SK-N-SH (cell line): ENCODE data around the gene ABCB7. TPM values are rescaled to one million over a fixed set of nuclear protein-coding genes. Genes with fewer than 3 reads are reported as not detected.

Experiments used
- CTCF ChIA-PET: fragments of 300-600, 350-600 bp; formaldehyde crosslinking; extraction: SDS; loops from one replicate; lab custom pipeline; 2021; lab: Yijun Ruan, JAX
- POLR2A ChIA-PET: fragments of 350-600 bp; sonication (Branson Sonifier 250); formaldehyde crosslinking; extraction: SDS; loops from one replicate; lab custom pipeline; 2020; ENCODE audit warnings: antibody characterized with exemption, inconsistent platforms; lab: Yijun Ruan, JAX
- DNase-seq: peaks from one replicate; pipeline ENCODE4 v3.0.0; 2012
- H2AFZ ChIP-seq: fragments of 200-600 bp; sonication (generic); 2 replicates; pipeline ENCODE4 v1.8.1; 2016; ENCODE audit warnings: antibody characterized with exemption, mild to moderate bottlenecking, low read depth
- H3F3A ChIP-seq: fragments of 200-600 bp; sonication (generic); replicated peaks from 2 replicates; pipeline ENCODE3; 2016; ENCODE audit warnings: antibody characterized with exemption, mild to moderate bottlenecking; ENCODE audit not compliant: insufficient read depth
- H3K27ac ChIP-seq, 2 experiments: fragments of 200-500 bp in 1 of 2; fragments of 200-600 bp in 1 of 2; sonication (Bioruptor generic) in 1 of 2; sonication (generic), shearing (Covaris generic) in 1 of 2; 2 replicates each; pipeline versions ENCODE4 v1.5.1 to v1.6.1; 2014 to 2016; ENCODE audit warnings: low read depth in 2 of 2, inconsistent platforms in 1 of 2, low read length in 1 of 2, mild to moderate bottlenecking in 1 of 2, mixed read lengths in 1 of 2
- H3K27me3 ChIP-seq: fragments of 200-600 bp; sonication (generic), shearing (Covaris generic); 2 replicates; pipeline ENCODE4 v1.6.1; 2016; ENCODE audit warnings: mixed run types; ENCODE audit not compliant: insufficient read depth
- H3K36me3 ChIP-seq, 2 experiments: fragments of 200-500 bp in 1 of 2; fragments of 200-600 bp in 1 of 2; sonication (Bioruptor generic) in 1 of 2; sonication (generic) in 1 of 2; replicated peaks in 1 of 2; 2 replicates each; pipeline versions ENCODE3 to v1.5.1; 2014 to 2016; ENCODE audit warnings: low read length in 1 of 2, mild to moderate bottlenecking in 1 of 2; ENCODE audit not compliant: insufficient read depth in 2 of 2, control insufficient read depth in 1 of 2
- H3K4me1 ChIP-seq, 2 experiments: fragments of 200-500 bp in 1 of 2; fragments of 200-600 bp in 1 of 2; sonication (Bioruptor generic) in 1 of 2; sonication (generic), shearing (Covaris generic) in 1 of 2; 2 replicates each; pipeline versions ENCODE4 v1.5.1 to v1.6.1; 2014 to 2016; ENCODE audit warnings: low read depth in 1 of 2, low read length in 1 of 2, mixed run types in 1 of 2; ENCODE audit not compliant: insufficient read depth in 2 of 2, control insufficient read depth in 1 of 2
- H3K4me2 ChIP-seq: fragments of 200-600 bp; sonication (generic), shearing (Covaris generic); 2 replicates; pipeline ENCODE4 v1.6.1; 2017; ENCODE audit warnings: mixed run types
- H3K4me3 ChIP-seq, 2 experiments: fragments of 200-500 bp in 1 of 2; fragments of 200-600 bp in 1 of 2; sonication (Bioruptor generic) in 1 of 2; sonication (generic), shearing (Covaris generic) in 1 of 2; 2 replicates each; pipeline versions ENCODE4 v1.5.1 to v1.8.1; 2014 to 2016; ENCODE audit warnings: low read depth in 2 of 2, inconsistent platforms in 1 of 2, low read length in 1 of 2, mild to moderate bottlenecking in 1 of 2, mixed read lengths in 1 of 2, moderate library complexity in 1 of 2
- H3K79me2 ChIP-seq: fragments of 200-600 bp; sonication (generic); 2 replicates; pipeline ENCODE4 v1.8.1; 2017; ENCODE audit warnings: mild to moderate bottlenecking; ENCODE audit not compliant: insufficient read depth
- H3K9ac ChIP-seq: fragments of 200-600 bp; sonication (generic); 2 replicates; pipeline ENCODE4 v1.6.1; 2017; ENCODE audit warnings: mixed run types
- H3K9me2 ChIP-seq: fragments of 200-600 bp; sonication (generic); 2 replicates; pipeline ENCODE4 v1.6.1; 2017; ENCODE audit warnings: mixed run types
- H3K9me3 ChIP-seq: fragments of 200-600 bp; sonication (generic); 2 replicates; pipeline ENCODE4 v1.6.1; 2017; ENCODE audit warnings: mixed run types, mild to moderate bottlenecking, moderate library complexity
- H4K20me1 ChIP-seq: fragments of 200-600 bp; sonication (generic); 2 replicates; pipeline ENCODE4 v1.6.1; 2017; ENCODE audit warnings: mild to moderate bottlenecking, mixed run types; ENCODE audit not compliant: insufficient read depth
- CHD2 ChIP-seq: fragments of 150-350 bp; IDR thresholded peaks from 2 replicates; pipeline ENCODE4 v1.6.1; 2018; ENCODE audit warnings: low read length; ENCODE audit not compliant: partially characterized antibody
- EP300 ChIP-seq, 2 experiments: IDR thresholded peaks; 2 replicates each; pipeline versions ENCODE4 v1.4.0 to v1.6.1; 2012; ENCODE audit warnings: borderline replicate concordance in 1 of 2, low read depth in 1 of 2, low read length in 1 of 2
- EZH2phosphoT487 ChIP-seq: fragments of 200-600 bp; sonication (generic); IDR thresholded peaks from 2 replicates; pipeline ENCODE4 v1.6.1; 2017; ENCODE audit warnings: low read depth, mixed run types, mild to moderate bottlenecking, antibody characterized with exemption, moderate library complexity, borderline replicate concordance
- FOXM1 ChIP-seq: IDR thresholded peaks from 2 replicates; pipeline ENCODE4 v1.4.0; 2012; ENCODE audit warnings: low read depth, mild to moderate bottlenecking
- POLR2AphosphoS5 ChIP-seq: IDR thresholded peaks from 2 replicates; pipeline ENCODE4 v1.6.1; 2012; ENCODE audit warnings: low read depth, low read length
- RCOR1 ChIP-seq: fragments of 150-350 bp; IDR thresholded peaks from 2 replicates; pipeline ENCODE4 v1.6.1; 2017; ENCODE audit warnings: antibody characterized with exemption, low read length
- RXRA ChIP-seq: IDR thresholded peaks from 2 replicates; pipeline ENCODE4 v1.4.0; 2012; ENCODE audit warnings: low read depth, mild to moderate bottlenecking, borderline replicate concordance
- SIN3A ChIP-seq: IDR thresholded peaks from 2 replicates; pipeline ENCODE4 v1.6.1; 2012; ENCODE audit warnings: low read depth, mild to moderate bottlenecking, low read length, moderate library complexity, borderline replicate concordance
- WGBS: methylation state at CpG from one replicate; pipeline ENCODE4 v1.1.6; 2017; ENCODE audit warnings: low lambda C conversion rate; 5-methylcytosine and 5-hydroxymethylcytosine counted together
- polyA plus RNA-seq, 3 experiments: library from polyadenylated mRNA; depleted of rRNA; stranded (reverse); fragments of >200 nt; gene quantifications; 2 replicates each; pipeline ENCODE4 v1.2.3, GENCODE V29; 2012
- TF ChIP-seq, protein P1 (sequence below): IDR thresholded peaks from 2 replicates; pipeline ENCODE4; 2012
- TF ChIP-seq, protein P2 (sequence below): IDR thresholded peaks from 2 replicates; pipeline ENCODE4 v1.4.0; 2012; ENCODE audit warnings: low read depth, borderline replicate concordance
- TF ChIP-seq, protein P3 (sequence below): IDR thresholded peaks from 2 replicates; pipeline ENCODE4 v1.4.0; 2012; ENCODE audit warnings: low read depth
- TF ChIP-seq, protein P4 (sequence below): IDR thresholded peaks from 2 replicates; pipeline ENCODE4 v1.6.1; 2012; ENCODE audit warnings: mild to moderate bottlenecking, low read depth, low read length, moderate library complexity
- TF ChIP-seq, protein P5 (sequence below): fragments of 200-600 bp; sonication (generic); IDR thresholded peaks from 2 replicates; pipeline ENCODE4 v1.6.1; 2017; ENCODE audit warnings: antibody characterized with exemption, mild to moderate bottlenecking, moderate library complexity

The ABCB7 gene
- polyA plus RNA-seq, 1 of the 3 experiments (the other 2 are of a cell fraction) = 20.4 TPM

DNA sequence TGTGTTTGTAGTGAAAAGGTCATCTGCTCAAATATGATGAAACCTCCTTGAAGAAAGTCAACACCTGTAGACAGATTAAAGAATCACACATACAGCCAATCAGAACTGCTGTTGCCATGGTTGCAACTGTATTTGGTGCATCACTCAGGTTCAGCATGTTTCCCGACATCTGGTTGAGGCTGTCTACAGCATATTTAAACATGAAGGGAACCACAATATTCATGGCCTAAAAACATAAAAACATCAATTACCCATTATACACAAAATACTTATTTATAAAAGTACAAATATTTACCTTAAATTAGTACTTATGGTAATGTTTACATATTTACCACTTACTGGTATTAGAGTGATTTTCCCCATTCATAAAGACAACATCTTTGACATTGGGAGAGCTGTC, 79.7 kb downstream of the ABCB7 start:
- Histone ChIP-seq H3K4me1 (no peaks in the 10 kb centered on the region), H3K4me2 (no peak overlapping the region), H3K9ac (no peak overlapping the region), H3K27me3 (no peaks in the 10 kb centered on the region), H3K9me3 (no peaks in the 10 kb centered on the region), H3F3A (peaks cover 5% of the 10 kb centered on the region), H2AFZ (no peak overlapping the region), H3K36me3 (peaks cover 3 to 5% of the 10 kb centered on the region in 2 experiments), H4K20me1 (no peaks in the 10 kb centered on the region), H3K79me2 (no peaks in the 10 kb centered on the region; the same call in 1 of the 2 replicates), H3K27ac (no peak overlapping the region), H3K4me3 (no peak overlapping the region), H3K9me2 (no peaks in the 10 kb centered on the region)
- WGBS = 100% methylated on average over 1 of the region's 1 CpG
- TF ChIP-seq CHD2 = no peak
- ChIA-PET CTCF (no interaction called here), POLR2A (no interaction called here)
- no peak for DNase-seq

DNA sequence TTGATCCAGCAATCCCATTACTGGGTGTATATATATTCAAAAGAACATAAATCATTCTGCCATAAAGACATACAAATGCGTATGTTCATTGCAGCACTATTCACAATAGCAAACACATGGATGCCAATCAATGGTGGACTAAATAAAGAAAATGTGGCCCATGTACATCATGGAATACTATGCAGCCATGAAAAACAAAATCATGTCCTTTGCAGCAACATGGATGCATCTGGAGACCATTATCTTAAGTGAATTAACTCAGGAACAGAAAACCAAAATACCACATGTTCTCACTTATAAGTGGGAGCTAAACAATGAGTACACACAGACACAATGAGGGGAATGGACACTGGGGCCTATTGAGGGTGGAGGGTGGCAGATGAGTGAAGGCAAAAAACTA, 81.6 kb downstream of the ABCB7 start:
- no peak for DNase-seq
- peaks cover 3 to 8% of the 10 kb centered on the region in 2 experiments for H3K36me3 ChIP-seq
- no peak overlapping the region for H2AFZ ChIP-seq
- no peaks in the 10 kb centered on the region for H3K9me2 ChIP-seq
- H3K9ac ChIP-seq = no peak overlapping the region
- ChIA-PET POLR2A (no interaction called here), CTCF (no interaction called here)
- no peak overlapping the region for H3K4me2 ChIP-seq
- H3K79me2 ChIP-seq = no peaks in the 10 kb centered on the region
- H3F3A ChIP-seq = peaks cover 5% of the 10 kb centered on the region
- H4K20me1 ChIP-seq = no peaks in the 10 kb centered on the region
- no peak overlapping the region for H3K4me3 ChIP-seq
- H3K9me3 ChIP-seq = no peaks in the 10 kb centered on the region
- WGBS = 52% methylated on average over 1 of the region's 1 CpG
- TF ChIP-seq POLR2AphosphoS5 (no peak), RXRA (no peak), FOXM1 (no peak), RCOR1 (no peak), SIN3A (no peak)
- TF ChIP-seq, protein P1, sequence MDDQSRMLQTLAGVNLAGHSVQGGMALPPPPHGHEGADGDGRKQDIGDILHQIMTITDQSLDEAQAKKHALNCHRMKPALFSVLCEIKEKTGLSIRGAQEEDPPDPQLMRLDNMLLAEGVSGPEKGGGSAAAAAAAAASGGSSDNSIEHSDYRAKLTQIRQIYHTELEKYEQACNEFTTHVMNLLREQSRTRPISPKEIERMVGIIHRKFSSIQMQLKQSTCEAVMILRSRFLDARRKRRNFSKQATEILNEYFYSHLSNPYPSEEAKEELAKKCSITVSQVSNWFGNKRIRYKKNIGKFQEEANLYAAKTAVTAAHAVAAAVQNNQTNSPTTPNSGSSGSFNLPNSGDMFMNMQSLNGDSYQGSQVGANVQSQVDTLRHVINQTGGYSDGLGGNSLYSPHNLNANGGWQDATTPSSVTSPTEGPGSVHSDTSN = no peak
- TF ChIP-seq, protein P2, sequence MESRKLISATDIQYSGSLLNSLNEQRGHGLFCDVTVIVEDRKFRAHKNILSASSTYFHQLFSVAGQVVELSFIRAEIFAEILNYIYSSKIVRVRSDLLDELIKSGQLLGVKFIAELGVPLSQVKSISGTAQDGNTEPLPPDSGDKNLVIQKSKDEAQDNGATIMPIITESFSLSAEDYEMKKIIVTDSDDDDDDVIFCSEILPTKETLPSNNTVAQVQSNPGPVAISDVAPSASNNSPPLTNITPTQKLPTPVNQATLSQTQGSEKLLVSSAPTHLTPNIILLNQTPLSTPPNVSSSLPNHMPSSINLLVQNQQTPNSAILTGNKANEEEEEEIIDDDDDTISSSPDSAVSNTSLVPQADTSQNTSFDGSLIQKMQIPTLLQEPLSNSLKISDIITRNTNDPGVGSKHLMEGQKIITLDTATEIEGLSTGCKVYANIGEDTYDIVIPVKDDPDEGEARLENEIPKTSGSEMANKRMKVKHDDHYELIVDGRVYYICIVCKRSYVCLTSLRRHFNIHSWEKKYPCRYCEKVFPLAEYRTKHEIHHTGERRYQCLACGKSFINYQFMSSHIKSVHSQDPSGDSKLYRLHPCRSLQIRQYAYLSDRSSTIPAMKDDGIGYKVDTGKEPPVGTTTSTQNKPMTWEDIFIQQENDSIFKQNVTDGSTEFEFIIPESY = no peak
- TF ChIP-seq, protein P3, sequence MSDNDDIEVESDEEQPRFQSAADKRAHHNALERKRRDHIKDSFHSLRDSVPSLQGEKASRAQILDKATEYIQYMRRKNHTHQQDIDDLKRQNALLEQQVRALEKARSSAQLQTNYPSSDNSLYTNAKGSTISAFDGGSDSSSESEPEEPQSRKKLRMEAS = no peak
- no peaks in the 10 kb centered on the region for H3K27me3 ChIP-seq
- no peak overlapping the region for H3K27ac ChIP-seq
- no peaks in the 10 kb centered on the region for H3K4me1 ChIP-seq

DNA sequence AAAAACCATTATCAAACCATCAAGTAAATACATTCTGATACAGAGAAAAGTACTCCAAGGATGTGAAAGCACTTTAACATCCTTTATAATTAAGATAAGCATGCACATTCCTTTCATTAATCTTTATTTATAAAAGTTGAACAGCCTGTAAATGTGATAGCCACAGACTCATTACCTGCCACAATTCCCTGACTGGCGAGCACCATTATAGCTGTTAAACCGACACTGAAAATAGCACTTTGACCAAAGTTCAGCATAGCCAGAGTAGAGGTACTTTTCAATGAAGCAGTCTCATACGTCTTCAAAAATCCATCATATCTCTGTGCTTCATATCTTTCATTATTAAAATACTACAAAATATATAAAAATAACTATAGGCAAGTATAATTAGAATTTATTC, 84.7 kb downstream of the ABCB7 start:
- H3F3A ChIP-seq = peaks cover 5% of the 10 kb centered on the region
- no peaks in the 10 kb centered on the region for H3K9me2 ChIP-seq
- H3K9me3 ChIP-seq = no peaks in the 10 kb centered on the region
- no peak overlapping the region for H3K9ac ChIP-seq
- WGBS = 96% methylated on average over 3 of the region's 3 CpGs
- H3K4me3 ChIP-seq = no peak overlapping the region
- peaks cover 3 to 13% of the 10 kb centered on the region in 2 experiments for H3K36me3 ChIP-seq
- no peaks in the 10 kb centered on the region for H3K27me3 ChIP-seq
- DNase-seq = no peak
- H3K79me2 ChIP-seq = no peaks in the 10 kb centered on the region
- CTCF ChIA-PET = no interaction called here
- H4K20me1 ChIP-seq = no peaks in the 10 kb centered on the region
- no peaks in the 10 kb centered on the region for H3K4me1 ChIP-seq
- H3K27ac ChIP-seq = no peak overlapping the region
- H2AFZ ChIP-seq = no peak overlapping the region
- POLR2A ChIA-PET = no interaction called here
- no peak overlapping the region for H3K4me2 ChIP-seq
- no peak for TF ChIP-seq EZH2phosphoT487
- no peak for TF ChIP-seq POLR2AphosphoS5
- TF ChIP-seq EP300 (IDR thresholded peaks at IDR 0.05; ENCODE audit: borderline replicate concordance in 1 of 2, low read depth in 1 of 2, low read length in 1 of 2) = no peak
- TF ChIP-seq, protein P4, sequence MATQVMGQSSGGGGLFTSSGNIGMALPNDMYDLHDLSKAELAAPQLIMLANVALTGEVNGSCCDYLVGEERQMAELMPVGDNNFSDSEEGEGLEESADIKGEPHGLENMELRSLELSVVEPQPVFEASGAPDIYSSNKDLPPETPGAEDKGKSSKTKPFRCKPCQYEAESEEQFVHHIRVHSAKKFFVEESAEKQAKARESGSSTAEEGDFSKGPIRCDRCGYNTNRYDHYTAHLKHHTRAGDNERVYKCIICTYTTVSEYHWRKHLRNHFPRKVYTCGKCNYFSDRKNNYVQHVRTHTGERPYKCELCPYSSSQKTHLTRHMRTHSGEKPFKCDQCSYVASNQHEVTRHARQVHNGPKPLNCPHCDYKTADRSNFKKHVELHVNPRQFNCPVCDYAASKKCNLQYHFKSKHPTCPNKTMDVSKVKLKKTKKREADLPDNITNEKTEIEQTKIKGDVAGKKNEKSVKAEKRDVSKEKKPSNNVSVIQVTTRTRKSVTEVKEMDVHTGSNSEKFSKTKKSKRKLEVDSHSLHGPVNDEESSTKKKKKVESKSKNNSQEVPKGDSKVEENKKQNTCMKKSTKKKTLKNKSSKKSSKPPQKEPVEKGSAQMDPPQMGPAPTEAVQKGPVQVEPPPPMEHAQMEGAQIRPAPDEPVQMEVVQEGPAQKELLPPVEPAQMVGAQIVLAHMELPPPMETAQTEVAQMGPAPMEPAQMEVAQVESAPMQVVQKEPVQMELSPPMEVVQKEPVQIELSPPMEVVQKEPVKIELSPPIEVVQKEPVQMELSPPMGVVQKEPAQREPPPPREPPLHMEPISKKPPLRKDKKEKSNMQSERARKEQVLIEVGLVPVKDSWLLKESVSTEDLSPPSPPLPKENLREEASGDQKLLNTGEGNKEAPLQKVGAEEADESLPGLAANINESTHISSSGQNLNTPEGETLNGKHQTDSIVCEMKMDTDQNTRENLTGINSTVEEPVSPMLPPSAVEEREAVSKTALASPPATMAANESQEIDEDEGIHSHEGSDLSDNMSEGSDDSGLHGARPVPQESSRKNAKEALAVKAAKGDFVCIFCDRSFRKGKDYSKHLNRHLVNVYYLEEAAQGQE = no peak
- no peak for TF ChIP-seq SIN3A
- TF ChIP-seq, protein P5, sequence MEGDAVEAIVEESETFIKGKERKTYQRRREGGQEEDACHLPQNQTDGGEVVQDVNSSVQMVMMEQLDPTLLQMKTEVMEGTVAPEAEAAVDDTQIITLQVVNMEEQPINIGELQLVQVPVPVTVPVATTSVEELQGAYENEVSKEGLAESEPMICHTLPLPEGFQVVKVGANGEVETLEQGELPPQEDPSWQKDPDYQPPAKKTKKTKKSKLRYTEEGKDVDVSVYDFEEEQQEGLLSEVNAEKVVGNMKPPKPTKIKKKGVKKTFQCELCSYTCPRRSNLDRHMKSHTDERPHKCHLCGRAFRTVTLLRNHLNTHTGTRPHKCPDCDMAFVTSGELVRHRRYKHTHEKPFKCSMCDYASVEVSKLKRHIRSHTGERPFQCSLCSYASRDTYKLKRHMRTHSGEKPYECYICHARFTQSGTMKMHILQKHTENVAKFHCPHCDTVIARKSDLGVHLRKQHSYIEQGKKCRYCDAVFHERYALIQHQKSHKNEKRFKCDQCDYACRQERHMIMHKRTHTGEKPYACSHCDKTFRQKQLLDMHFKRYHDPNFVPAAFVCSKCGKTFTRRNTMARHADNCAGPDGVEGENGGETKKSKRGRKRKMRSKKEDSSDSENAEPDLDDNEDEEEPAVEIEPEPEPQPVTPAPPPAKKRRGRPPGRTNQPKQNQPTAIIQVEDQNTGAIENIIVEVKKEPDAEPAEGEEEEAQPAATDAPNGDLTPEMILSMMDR = no peak
